ENCODE data around the gene RBSN.

Gene RBSN

GRCh38 chr3:15092686-15093085 lies 6.3 kb downstream of the RBSN start:
- Histone ChIP-seq H3K9ac (ENCODE audit: insufficient read length) (no peak overlapping the region), H3K9me3 (ENCODE audit: low read depth, low read length) (no peaks in the 10 kb centered on the region), H3K36me3 (ENCODE audit: insufficient read depth, low read length) (peaks cover 18% of the 10 kb centered on the region; the same call in 1 of the 2 replicates), H3K27ac (no peak overlapping the region), H3K4me3 (no peak overlapping the region)
- DNase-seq (ENCODE audit: low read depth, low spot score) = no peak
- TF ChIP-seq POLR2AphosphoS5 (IDR thresholded peaks at IDR 0.05; ENCODE audit: borderline replicate concordance, low read depth, low read length) (no peak), FOXP2 (optimal IDR thresholded peaks at IDR 0.05; ENCODE audit: control extremely low read depth, extremely low read length, insufficient read depth) (no peak), EZH2 (IDR thresholded peaks at IDR 0.05) (no peak)

- no peak overlapping the region for H3K9ac ChIP-seq (ENCODE audit: insufficient read length)
- no peak overlapping the region for H3K27ac ChIP-seq
- DNase-seq (ENCODE audit: low read depth, low spot score) = no peak
- no peaks in the 10 kb centered on the region for H3K9me3 ChIP-seq (ENCODE audit: low read depth, low read length)
- H3K36me3 ChIP-seq (ENCODE audit: insufficient read depth, low read length) = peaks cover 18% of the 10 kb centered on the region; the same call in 1 of the 2 replicates
- no peak overlapping the region for H3K4me3 ChIP-seq
- TF ChIP-seq FOXP2 (optimal IDR thresholded peaks at IDR 0.05; ENCODE audit: control extremely low read depth, extremely low read length, insufficient read depth) (no peak), POLR2AphosphoS5 (IDR thresholded peaks at IDR 0.05; ENCODE audit: borderline replicate concordance, low read depth, low read length) (no peak), EZH2 (IDR thresholded peaks at IDR 0.05) (no peak)
These were observed 7.4 kb downstream of the RBSN start for GRCh38 chr3:15091575-15091974.

GRCh38 chr3:15089201-15089600 lies 9.7 kb downstream of the RBSN start:
- Histone ChIP-seq H3K4me3 (no peak overlapping the region), H3K36me3 (ENCODE audit: insufficient read depth, low read length) (peaks cover 9% of the 10 kb centered on the region; the same call in 1 of the 2 replicates), H3K9ac (ENCODE audit: insufficient read length) (no peak overlapping the region), H3K9me3 (ENCODE audit: low read depth, low read length) (no peaks in the 10 kb centered on the region), H3K27ac (no peak overlapping the region)
- TF ChIP-seq FOXP2 (optimal IDR thresholded peaks at IDR 0.05; ENCODE audit: control extremely low read depth, extremely low read length, insufficient read depth) = no peak
- TF ChIP-seq POLR2AphosphoS5 (IDR thresholded peaks at IDR 0.05; ENCODE audit: borderline replicate concordance, low read depth, low read length) = no peak
- TF ChIP-seq EZH2 (IDR thresholded peaks at IDR 0.05) = no peak
- no peak for DNase-seq (ENCODE audit: low read depth, low spot score)

GRCh38 chr3:15086699-15087098 lies 12.2 kb downstream of the RBSN start:
- H3K9ac ChIP-seq (ENCODE audit: insufficient read length) = no peak overlapping the region
- H3K4me3 ChIP-seq = no peak overlapping the region
- DNase-seq (ENCODE audit: low read depth, low spot score) = no peak
- no peaks in the 10 kb centered on the region for H3K9me3 ChIP-seq (ENCODE audit: low read depth, low read length)
- TF ChIP-seq POLR2AphosphoS5 (IDR thresholded peaks at IDR 0.05; ENCODE audit: borderline replicate concordance, low read depth, low read length) = no peak
- no peak for TF ChIP-seq FOXP2 (optimal IDR thresholded peaks at IDR 0.05; ENCODE audit: control extremely low read depth, extremely low read length, insufficient read depth)
- no peak for TF ChIP-seq EZH2 (IDR thresholded peaks at IDR 0.05)
- peaks cover 12% of the 10 kb centered on the region; the same call in 1 of the 2 replicates for H3K36me3 ChIP-seq (ENCODE audit: insufficient read depth, low read length)
- H3K27ac ChIP-seq = no peak overlapping the region

- peaks cover 12% of the 10 kb centered on the region; the same call in 1 of the 2 replicates for H3K36me3 ChIP-seq (ENCODE audit: insufficient read depth, low read length)
- no peak overlapping the region for H3K4me3 ChIP-seq
- H3K9ac ChIP-seq (ENCODE audit: insufficient read length) = no peak overlapping the region
- H3K9me3 ChIP-seq (ENCODE audit: low read depth, low read length) = no peaks in the 10 kb centered on the region
- H3K27ac ChIP-seq = no peak overlapping the region
- TF ChIP-seq POLR2AphosphoS5 (IDR thresholded peaks at IDR 0.05; ENCODE audit: borderline replicate concordance, low read depth, low read length) (no peak), EZH2 (IDR thresholded peaks at IDR 0.05) (no peak), FOXP2 (optimal IDR thresholded peaks at IDR 0.05; ENCODE audit: control extremely low read depth, extremely low read length, insufficient read depth) (no peak)
- no peak for DNase-seq (ENCODE audit: low read depth, low spot score)
These were observed 12.7 kb downstream of the RBSN start for GRCh38 chr3:15086263-15086662.

GRCh38 chr3:15083252-15083651 lies 15.7 kb downstream of the RBSN start:
- Histone ChIP-seq H3K36me3 (ENCODE audit: insufficient read depth, low read length) (peaks cover 10% of the 10 kb centered on the region; the same call in 1 of the 2 replicates), H3K9ac (ENCODE audit: insufficient read length) (no peak overlapping the region), H3K9me3 (ENCODE audit: low read depth, low read length) (no peaks in the 10 kb centered on the region), H3K27ac (no peak overlapping the region), H3K4me3 (no peak overlapping the region)
- no peak for TF ChIP-seq EZH2 (IDR thresholded peaks at IDR 0.05)
- TF ChIP-seq FOXP2 (optimal IDR thresholded peaks at IDR 0.05; ENCODE audit: control extremely low read depth, extremely low read length, insufficient read depth) = no peak
- TF ChIP-seq POLR2AphosphoS5 (IDR thresholded peaks at IDR 0.05; ENCODE audit: borderline replicate concordance, low read depth, low read length) = no peak
- no peak for DNase-seq (ENCODE audit: low read depth, low spot score)

- Histone ChIP-seq H3K4me3 (no peak overlapping the region), H3K9ac (ENCODE audit: insufficient read length) (no peak overlapping the region), H3K9me3 (ENCODE audit: low read depth, low read length) (no peaks in the 10 kb centered on the region), H3K36me3 (ENCODE audit: insufficient read depth, low read length) (peaks cover 18% of the 10 kb centered on the region; the same call in 1 of the 2 replicates), H3K27ac (no peak overlapping the region)
- DNase-seq (ENCODE audit: low read depth, low spot score) = no peak
- TF ChIP-seq FOXP2 (optimal IDR thresholded peaks at IDR 0.05; ENCODE audit: control extremely low read depth, extremely low read length, insufficient read depth) (no peak), POLR2AphosphoS5 (IDR thresholded peaks at IDR 0.05; ENCODE audit: borderline replicate concordance, low read depth, low read length) (no peak), EZH2 (IDR thresholded peaks at IDR 0.05) (no peak)
These were observed 16.8 kb downstream of the RBSN start for GRCh38 chr3:15081960-15082664.

- no peak for DNase-seq (ENCODE audit: low read depth, low spot score)
- Histone ChIP-seq H3K36me3 (ENCODE audit: insufficient read depth, low read length) (peaks cover 27% of the 10 kb centered on the region), H3K4me3 (no peak overlapping the region)
These were observed 19.9 kb downstream of the RBSN start for GRCh38 chr3:15079091-15079490.

More at GRCh38 chr3:15079091-15079490, 19.9 kb downstream of the RBSN start:
- Histone ChIP-seq H3K27ac (no peak overlapping the region), H3K9ac (ENCODE audit: insufficient read length) (no peak overlapping the region), H3K9me3 (ENCODE audit: low read depth, low read length) (no peaks in the 10 kb centered on the region)
- no peak for TF ChIP-seq FOXP2 (optimal IDR thresholded peaks at IDR 0.05; ENCODE audit: control extremely low read depth, extremely low read length, insufficient read depth)
- no peak for TF ChIP-seq EZH2 (IDR thresholded peaks at IDR 0.05)
- TF ChIP-seq POLR2AphosphoS5 (IDR thresholded peaks at IDR 0.05; ENCODE audit: borderline replicate concordance, low read depth, low read length) = no peak

All from SK-N-MC (cell line).